ENCODE results near the gene TRIM38. TPM values are rescaled to one million over a fixed set of nuclear protein-coding genes. Genes with fewer than 3 reads are reported as not detected.
"Not testable (repeated sequence)": the region's sequence is repeated elsewhere in the genome, so short reads cannot be mapped to it uniquely, and the experiment has no call there.

TRIM38 gene
- total and polyA plus RNA-seq, 9 donors: 3.8 to 10.3 (median 6.4) TPM

GRCh38 chr6:25990172-25990873, 27.7 kb downstream of the TRIM38 start:
- Histone ChIP-seq H3K4me3 (no peak overlapping the region), H3K27ac (no peak overlapping the region), H3K36me3 (no peaks in the 10 kb centered on the region), H3K9me3 (no peaks in the 10 kb centered on the region), H3K27me3 (no peaks in the 10 kb centered on the region), H3K4me1 (ENCODE audit: insufficient read depth) (peaks cover 4% of the 10 kb centered on the region)
- 91 to 96% (median 92%) methylated on average over 2 of the region's 2 CpGs for WGBS, 3 donors
- no peak for DNase-seq
- TF ChIP-seq, protein P1, sequence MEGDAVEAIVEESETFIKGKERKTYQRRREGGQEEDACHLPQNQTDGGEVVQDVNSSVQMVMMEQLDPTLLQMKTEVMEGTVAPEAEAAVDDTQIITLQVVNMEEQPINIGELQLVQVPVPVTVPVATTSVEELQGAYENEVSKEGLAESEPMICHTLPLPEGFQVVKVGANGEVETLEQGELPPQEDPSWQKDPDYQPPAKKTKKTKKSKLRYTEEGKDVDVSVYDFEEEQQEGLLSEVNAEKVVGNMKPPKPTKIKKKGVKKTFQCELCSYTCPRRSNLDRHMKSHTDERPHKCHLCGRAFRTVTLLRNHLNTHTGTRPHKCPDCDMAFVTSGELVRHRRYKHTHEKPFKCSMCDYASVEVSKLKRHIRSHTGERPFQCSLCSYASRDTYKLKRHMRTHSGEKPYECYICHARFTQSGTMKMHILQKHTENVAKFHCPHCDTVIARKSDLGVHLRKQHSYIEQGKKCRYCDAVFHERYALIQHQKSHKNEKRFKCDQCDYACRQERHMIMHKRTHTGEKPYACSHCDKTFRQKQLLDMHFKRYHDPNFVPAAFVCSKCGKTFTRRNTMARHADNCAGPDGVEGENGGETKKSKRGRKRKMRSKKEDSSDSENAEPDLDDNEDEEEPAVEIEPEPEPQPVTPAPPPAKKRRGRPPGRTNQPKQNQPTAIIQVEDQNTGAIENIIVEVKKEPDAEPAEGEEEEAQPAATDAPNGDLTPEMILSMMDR (IDR thresholded peaks at IDR 0.05): no peak
- no peak for TF ChIP-seq POLR2A (IDR thresholded peaks at IDR 0.05)
- no peak for TF ChIP-seq EP300 (IDR thresholded peaks at IDR 0.05)
- intact Hi-C loops (cut with DNase I): no loop called here

- TF ChIP-seq EP300 (IDR thresholded peaks at IDR 0.05): no peak
- TF ChIP-seq, protein P1 (IDR thresholded peaks at IDR 0.05): no peak
- no peak for TF ChIP-seq POLR2A (IDR thresholded peaks at IDR 0.05)
- 2 to 3% (median 2%) methylated on average over 28 to 30 of the region's 30 CpGs for WGBS, 3 donors
- Histone ChIP-seq H3K27me3 (no peaks in the 10 kb centered on the region), H3K4me3 (peak overlapping the region; percentile 69), H3K9me3 (no peaks in the 10 kb centered on the region), H3K36me3 (no peaks in the 10 kb centered on the region), H3K4me1 (ENCODE audit: insufficient read depth) (peaks cover 4% of the 10 kb centered on the region), H3K27ac (peak overlapping the region; percentile 5 to 86)
- intact Hi-C loops (cut with DNase I): no loop called here
- DNase-seq: peak; percentile 65 to 80 (median 71)
Observed at GRCh38 chr6:25991785-25992412, 29.3 kb downstream of the TRIM38 start.

DNA sequence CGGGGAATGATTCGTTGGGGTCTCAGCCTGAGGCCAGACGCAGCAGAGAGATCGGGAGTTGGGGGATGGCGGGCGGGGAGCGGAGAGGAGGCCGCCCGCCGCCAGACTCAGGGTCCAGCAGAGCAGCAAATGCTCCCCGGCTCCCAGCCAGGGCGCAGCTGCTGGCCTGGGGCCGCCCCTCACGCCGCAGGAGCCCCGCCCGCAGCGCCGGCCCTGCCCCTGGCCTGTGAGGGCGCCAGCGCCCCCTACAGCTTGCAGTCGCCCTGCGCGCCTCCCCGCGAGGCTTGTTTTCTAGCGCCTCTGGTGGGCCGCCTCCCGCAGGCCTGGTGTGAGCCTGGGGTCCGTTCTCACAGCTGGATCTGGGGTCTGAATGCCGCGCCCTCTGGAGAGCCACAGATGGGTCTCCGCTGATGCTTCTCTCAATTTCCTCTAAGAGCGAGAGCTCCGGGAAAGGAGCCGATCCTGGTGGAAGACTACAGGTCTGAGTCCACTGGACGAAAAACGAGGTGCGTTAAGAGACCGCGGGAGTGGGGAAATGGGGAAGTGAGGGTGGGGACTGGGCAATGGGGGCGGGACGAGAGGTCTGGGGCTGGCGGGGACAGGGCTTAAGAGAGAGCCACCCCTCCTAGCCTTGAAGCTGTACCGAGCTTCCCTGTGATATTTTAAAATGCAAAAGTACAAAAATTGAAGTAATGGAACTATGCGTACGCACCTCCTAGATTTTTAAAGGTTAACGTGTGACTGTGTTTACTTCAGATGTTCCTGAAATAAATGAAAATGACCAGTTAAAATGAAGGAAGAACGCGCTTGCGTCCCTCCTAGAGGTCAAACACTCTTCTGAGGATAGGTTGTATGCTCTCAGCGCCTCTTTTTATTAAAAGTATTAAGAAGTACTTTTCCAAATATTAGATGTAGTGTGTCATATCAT, 30.1 kb downstream of the TRIM38 start:
- peaks cover 5% of the 10 kb centered on the region for H3K4me1 ChIP-seq (ENCODE audit: insufficient read depth)
- H3K9me3 ChIP-seq: no peaks in the 10 kb centered on the region
- no peaks in the 10 kb centered on the region for H3K36me3 ChIP-seq
- H3K27me3 ChIP-seq: no peaks in the 10 kb centered on the region
- peak; percentile 96 to 99 (median 97) for DNase-seq
- WGBS, 3 donors: 0 to 1% (median 0%) methylated on average over 50 to 52 of the region's 52 CpGs
- peak overlapping the region; percentile 69 for H3K4me3 ChIP-seq
- peak overlapping the region; percentile 73 to 86 for H3K27ac ChIP-seq
- intact Hi-C loops (cut with DNase I): no loop called here
- peak; percentile 77 for TF ChIP-seq POLR2A (IDR thresholded peaks at IDR 0.05)
- no peak for TF ChIP-seq EP300 (IDR thresholded peaks at IDR 0.05)
- TF ChIP-seq, protein P1 (IDR thresholded peaks at IDR 0.05): peak; percentile 100

GRCh38 chr6:25993341-25993684, 30.7 kb downstream of the TRIM38 start:
- H3K36me3 ChIP-seq; H3K4me1 ChIP-seq (ENCODE audit: insufficient read depth); H3K27me3 ChIP-seq; DNase-seq; H3K9me3 ChIP-seq; intact Hi-C loops (cut with DNase I): not testable (repeated sequence)
- Histone ChIP-seq H3K4me3 (peak overlapping the region; percentile 69), H3K27ac (peak overlapping the region in 1 of 2 donors; percentile 86)
- 30 to 49% (median 33%) methylated on average over 7 of the region's 7 CpGs for WGBS, 3 donors
